ENCODE data around the gene SPOP. TPM values are rescaled to one million over a fixed set of nuclear protein-coding genes. Genes with fewer than 3 reads are reported as not detected.
"Not testable (repeated sequence)": the region's sequence is repeated elsewhere in the genome, so short reads cannot be mapped to it uniquely, and the experiment has no call there.

SPOP gene
- total RNA-seq, 3 donors from 2014 or later = 61.4 to 78.1 (median 71.9) TPM

DNA sequence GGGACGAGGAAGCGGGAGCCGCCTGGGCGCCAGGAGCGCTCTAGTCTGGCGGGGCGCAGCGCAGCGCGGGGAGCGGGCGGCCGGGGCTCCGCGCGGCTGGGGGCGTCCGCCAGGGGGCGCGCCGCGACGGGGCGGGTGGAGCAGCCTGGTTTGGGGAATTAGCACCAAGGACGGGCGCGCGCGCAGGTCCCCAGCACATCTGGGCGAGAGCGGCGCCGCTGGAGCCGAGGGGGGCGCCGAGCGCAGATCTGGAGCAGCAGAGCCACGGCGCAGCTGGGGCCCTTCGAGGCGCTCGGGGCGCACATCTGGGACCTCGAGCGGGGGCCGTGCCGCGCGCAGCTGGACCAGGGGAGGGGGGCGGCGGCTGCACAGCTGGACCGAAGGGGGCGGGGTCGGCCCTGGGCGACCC, 102.2 kb downstream of the SPOP start, which contains the start of gene NXPH3:
Gene NXPH3 (plus strand): TSS at position 193 of the 409 bp plus-strand sequence. CDS start 349 bp downstream, outside the sequence.
- ATAC-seq (peak; percentile 83 to 88), DNase-seq (peak; percentile 57)
- H3K36me3 Mint-ChIP-seq (ENCODE audit: insufficient read depth) = no peaks in the 10 kb centered on the region
- H3K4me1 Mint-ChIP-seq (ENCODE audit: low read depth) = peaks cover 4% of the 10 kb centered on the region
- peak within 1 kb of the TSS; percentile 65 for H3K4me3 Mint-ChIP-seq
- peaks cover 53% of the 10 kb centered on the region for H3K27me3 Mint-ChIP-seq (ENCODE audit: low read depth)
- H3K9me3 Mint-ChIP-seq = no peaks in the 10 kb centered on the region

DNA sequence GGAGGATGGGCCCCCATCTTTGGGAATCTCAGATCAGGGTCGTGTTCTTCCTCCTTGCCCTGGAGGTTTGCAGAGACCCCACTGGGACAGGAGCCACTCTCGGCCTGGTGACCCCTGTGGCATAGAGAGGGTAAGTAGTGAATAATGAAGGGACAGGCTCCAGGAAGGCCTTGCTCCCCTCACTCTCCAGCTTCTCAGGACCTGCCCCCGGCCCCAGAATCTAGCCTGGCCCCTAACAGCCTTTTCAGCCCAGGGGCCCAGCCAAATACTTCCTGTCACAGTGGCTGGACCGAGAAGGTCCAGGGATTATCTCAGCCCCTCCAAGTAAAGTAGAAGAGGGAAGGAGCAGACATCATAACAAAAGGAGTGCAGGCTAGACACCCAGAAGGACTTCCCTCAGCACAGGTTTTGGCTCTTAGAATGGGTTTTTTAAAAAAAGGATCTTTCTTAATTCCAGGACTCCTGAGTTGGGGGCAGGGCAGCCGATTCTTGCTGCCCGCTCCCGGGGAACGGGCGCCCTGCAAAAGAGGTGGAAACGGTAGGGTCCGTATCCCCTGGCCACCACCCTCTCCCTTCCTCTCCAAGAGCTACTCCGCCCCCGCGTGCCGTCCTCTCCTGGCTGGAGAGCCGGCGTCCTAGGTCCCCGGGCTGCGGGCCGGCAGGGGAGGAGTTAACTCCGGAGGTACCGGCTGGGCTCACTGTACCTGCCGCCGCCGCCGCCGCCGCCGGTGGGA, 102.8 kb downstream of the SPOP start:
- H3K27me3 Mint-ChIP-seq (ENCODE audit: low read depth) = peaks cover 53% of the 10 kb centered on the region

DNA sequence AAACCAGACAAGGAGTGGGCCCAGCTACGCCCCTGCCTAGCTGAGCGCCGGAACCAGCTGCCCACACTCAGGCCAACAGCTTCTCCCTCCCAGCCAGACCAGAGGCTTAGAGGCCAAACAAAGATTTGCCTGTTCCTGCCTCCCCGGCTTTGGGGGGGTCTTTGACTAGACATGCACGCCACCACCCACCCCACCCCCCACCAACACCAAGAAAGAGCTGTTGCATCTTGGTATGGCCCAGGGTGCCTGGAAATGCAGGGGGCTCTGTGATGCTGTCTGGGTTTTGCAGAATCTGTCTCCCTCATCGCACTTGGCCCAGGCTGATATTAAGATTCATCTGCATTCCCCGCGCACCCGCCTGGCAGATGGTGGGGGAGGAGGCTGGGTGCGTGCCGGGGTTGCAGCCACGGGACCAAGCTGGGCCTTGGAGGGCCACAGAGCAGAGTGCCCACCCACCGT, 103.5 kb downstream of the SPOP start:
- Mint-ChIP-seq H3K9me3 (no peaks in the 10 kb centered on the region), H3K27me3 (ENCODE audit: low read depth) (peaks cover 51% of the 10 kb centered on the region), H3K36me3 (ENCODE audit: insufficient read depth) (no peaks in the 10 kb centered on the region), H3K4me1 (ENCODE audit: low read depth) (peaks cover 4% of the 10 kb centered on the region), H3K4me3 (no peak overlapping the region)
- DNase-seq (no peak), ATAC-seq (no peak)

More for the DNA sequence above, 102.8 kb downstream of the SPOP start:
- no peak for ATAC-seq
- DNase-seq = no peak
- Mint-ChIP-seq H3K9me3 (no peaks in the 10 kb centered on the region), H3K36me3 (ENCODE audit: insufficient read depth) (no peaks in the 10 kb centered on the region), H3K4me3 (no peak overlapping the region), H3K4me1 (ENCODE audit: low read depth) (peaks cover 4% of the 10 kb centered on the region)

GRCh38 chr17:49573510-49574322, 104.2 kb downstream of the SPOP start:
- Mint-ChIP-seq H3K36me3 (ENCODE audit: insufficient read depth) (no peaks in the 10 kb centered on the region), H3K4me3 (no peak overlapping the region), H3K9me3 (no peaks in the 10 kb centered on the region), H3K27me3 (ENCODE audit: low read depth) (peaks cover 47% of the 10 kb centered on the region), H3K4me1 (ENCODE audit: low read depth) (peaks cover 4% of the 10 kb centered on the region)
- DNase-seq (no peak), ATAC-seq (no peak)

DNA sequence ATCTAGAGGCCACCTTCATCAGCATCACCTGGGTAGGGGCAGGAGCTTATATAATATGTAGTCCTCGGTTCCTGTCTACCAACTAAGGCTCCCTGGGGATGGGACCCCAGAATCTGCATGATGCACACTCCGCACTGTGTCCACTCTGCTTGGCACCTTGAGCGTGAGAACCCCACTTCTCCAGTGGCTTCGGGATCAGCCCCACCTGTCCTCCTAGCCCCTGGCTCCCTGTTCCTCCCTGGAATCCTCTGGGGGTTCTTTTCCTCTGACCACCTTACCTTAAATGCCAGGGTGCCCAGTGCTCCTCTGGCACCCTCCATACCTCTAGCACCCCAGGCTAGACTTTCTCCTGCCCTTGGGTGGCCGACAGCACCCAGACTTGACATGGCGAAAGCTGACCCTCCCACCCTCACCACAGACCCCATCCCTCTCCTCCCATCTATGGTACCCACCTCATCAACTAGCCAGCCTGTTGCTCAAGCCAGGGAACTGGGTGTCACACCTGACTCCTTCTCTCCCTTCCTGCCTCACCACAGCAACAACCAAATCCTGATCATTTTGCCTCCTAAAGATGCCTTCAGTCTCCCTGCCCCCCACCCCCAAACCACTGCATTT, 105.0 kb downstream of the SPOP start:
- no peak for ATAC-seq
- no peak for DNase-seq
- Mint-ChIP-seq H3K36me3 (ENCODE audit: insufficient read depth) (no peaks in the 10 kb centered on the region), H3K4me3 (no peak overlapping the region), H3K27me3 (ENCODE audit: low read depth) (peaks cover 41% of the 10 kb centered on the region), H3K4me1 (ENCODE audit: low read depth) (peaks cover 10% of the 10 kb centered on the region), H3K9me3 (no peaks in the 10 kb centered on the region)

DNA sequence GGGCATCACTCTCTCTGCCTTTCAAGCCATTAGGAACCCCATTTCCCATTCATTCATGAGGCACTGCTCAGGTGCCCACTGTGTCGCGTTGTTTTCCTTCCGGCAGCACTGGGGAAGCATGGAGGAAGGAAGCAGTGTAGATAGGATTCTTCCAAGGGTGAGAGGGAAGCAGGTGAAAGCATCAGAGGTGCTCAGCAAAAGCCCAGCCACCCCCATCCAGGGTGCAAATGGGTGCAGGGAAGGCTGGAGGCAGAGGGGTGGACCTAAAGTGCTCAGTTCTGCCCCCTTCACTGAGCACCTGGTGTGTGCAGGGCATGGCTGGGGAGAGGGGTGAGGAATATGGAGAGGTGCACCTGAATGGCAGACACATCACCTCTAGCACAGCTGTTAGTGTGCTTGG, 105.7 kb downstream of the SPOP start:
- H3K4me3 Mint-ChIP-seq = no peak overlapping the region
- no peaks in the 10 kb centered on the region for H3K36me3 Mint-ChIP-seq (ENCODE audit: insufficient read depth)
- H3K4me1 Mint-ChIP-seq (ENCODE audit: low read depth) = peaks cover 13% of the 10 kb centered on the region
- DNase-seq = no peak
- no peaks in the 10 kb centered on the region for H3K9me3 Mint-ChIP-seq
- ATAC-seq = no peak
- H3K27me3 Mint-ChIP-seq (ENCODE audit: low read depth) = peaks cover 38% of the 10 kb centered on the region

DNA sequence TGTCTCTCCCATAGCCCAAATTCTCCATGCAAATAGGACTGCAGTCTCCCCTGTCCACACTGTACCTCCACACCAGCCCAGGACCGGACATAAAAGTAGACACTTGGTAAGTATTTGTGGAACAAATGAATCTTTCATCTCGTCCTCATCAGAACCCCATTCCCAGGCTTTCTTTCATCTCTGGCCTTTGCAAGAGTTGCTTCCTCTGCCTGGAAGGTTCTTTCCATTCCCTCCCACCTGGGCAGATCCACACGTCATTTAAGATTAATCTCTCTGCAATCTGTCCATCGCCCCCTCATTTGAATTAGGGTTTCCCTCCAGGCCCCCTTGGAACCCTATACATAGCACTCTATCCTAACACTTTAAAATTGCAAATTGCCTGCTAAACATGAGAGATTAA, 106.1 kb downstream of the SPOP start:
- no peak overlapping the region for H3K4me3 Mint-ChIP-seq
- ATAC-seq (no peak), DNase-seq (no peak)
- H3K36me3 Mint-ChIP-seq (ENCODE audit: insufficient read depth) = no peaks in the 10 kb centered on the region
- H3K4me1 Mint-ChIP-seq (ENCODE audit: low read depth) = peaks cover 11% of the 10 kb centered on the region
- no peaks in the 10 kb centered on the region for H3K9me3 Mint-ChIP-seq
- peaks cover 35% of the 10 kb centered on the region for H3K27me3 Mint-ChIP-seq (ENCODE audit: low read depth)

GRCh38 chr17:49571283-49571682, 106.6 kb downstream of the SPOP start:
- no peak for DNase-seq
- ATAC-seq = no peak
- H3K36me3 Mint-ChIP-seq (ENCODE audit: insufficient read depth) = no peaks in the 10 kb centered on the region
- peaks cover 11% of the 10 kb centered on the region for H3K4me1 Mint-ChIP-seq (ENCODE audit: low read depth)
- H3K27me3 Mint-ChIP-seq (ENCODE audit: low read depth) = peaks cover 34% of the 10 kb centered on the region
- H3K4me3 Mint-ChIP-seq = no peak overlapping the region
- no peaks in the 10 kb centered on the region for H3K9me3 Mint-ChIP-seq

DNA sequence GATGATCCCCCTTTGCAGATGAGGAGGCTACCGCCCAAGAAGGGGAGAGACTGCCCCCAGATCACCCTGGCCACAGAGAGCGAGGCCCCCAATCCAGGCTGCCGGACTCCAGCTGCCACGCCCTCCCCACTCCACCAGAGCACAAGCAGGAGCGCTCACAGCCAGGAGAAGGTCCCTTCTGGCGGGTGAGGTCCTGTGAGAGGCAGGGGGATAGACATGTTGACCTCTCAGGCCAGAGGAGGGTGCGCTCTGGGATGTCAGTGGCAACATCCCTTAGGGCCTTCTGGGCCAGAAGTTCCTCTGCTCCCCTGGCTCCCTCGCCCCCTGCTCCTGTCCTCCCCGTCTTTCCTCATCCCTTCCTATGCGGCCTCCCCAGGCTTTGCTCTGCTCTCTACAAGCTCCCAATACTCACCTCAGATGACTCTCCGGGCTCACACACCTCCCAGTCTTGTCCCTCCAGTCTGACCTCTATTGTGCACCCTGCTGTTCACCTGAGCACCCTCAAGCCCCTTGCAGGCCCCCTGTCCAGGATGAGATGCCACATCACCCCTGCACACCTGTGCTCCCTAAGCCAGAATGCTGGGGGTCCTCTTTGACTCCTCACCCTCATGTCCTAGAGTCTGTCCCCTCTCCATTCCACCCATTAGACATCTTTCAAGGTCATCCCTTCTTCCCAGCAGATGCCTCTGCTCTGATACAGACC, 107.2 kb downstream of the SPOP start:
- H3K4me3 Mint-ChIP-seq = peak overlapping the region; percentile 91
- no peak for DNase-seq
- peaks cover 33% of the 10 kb centered on the region for H3K27me3 Mint-ChIP-seq (ENCODE audit: low read depth)
- H3K9me3 Mint-ChIP-seq = no peaks in the 10 kb centered on the region
- no peak for ATAC-seq
- peaks cover 14% of the 10 kb centered on the region for H3K4me1 Mint-ChIP-seq (ENCODE audit: low read depth)
- H3K36me3 Mint-ChIP-seq (ENCODE audit: insufficient read depth) = no peaks in the 10 kb centered on the region

- not testable (repeated sequence) for H3K4me3 Mint-ChIP-seq; ATAC-seq; DNase-seq; H3K9me3 Mint-ChIP-seq; H3K36me3 Mint-ChIP-seq (ENCODE audit: insufficient read depth)
- peaks cover 15% of the 10 kb centered on the region for H3K4me1 Mint-ChIP-seq (ENCODE audit: low read depth)
- peaks cover 22% of the 10 kb centered on the region for H3K27me3 Mint-ChIP-seq (ENCODE audit: low read depth)
Measured at GRCh38 chr17:49568695-49569047, 109.2 kb downstream of the SPOP start.

DNA sequence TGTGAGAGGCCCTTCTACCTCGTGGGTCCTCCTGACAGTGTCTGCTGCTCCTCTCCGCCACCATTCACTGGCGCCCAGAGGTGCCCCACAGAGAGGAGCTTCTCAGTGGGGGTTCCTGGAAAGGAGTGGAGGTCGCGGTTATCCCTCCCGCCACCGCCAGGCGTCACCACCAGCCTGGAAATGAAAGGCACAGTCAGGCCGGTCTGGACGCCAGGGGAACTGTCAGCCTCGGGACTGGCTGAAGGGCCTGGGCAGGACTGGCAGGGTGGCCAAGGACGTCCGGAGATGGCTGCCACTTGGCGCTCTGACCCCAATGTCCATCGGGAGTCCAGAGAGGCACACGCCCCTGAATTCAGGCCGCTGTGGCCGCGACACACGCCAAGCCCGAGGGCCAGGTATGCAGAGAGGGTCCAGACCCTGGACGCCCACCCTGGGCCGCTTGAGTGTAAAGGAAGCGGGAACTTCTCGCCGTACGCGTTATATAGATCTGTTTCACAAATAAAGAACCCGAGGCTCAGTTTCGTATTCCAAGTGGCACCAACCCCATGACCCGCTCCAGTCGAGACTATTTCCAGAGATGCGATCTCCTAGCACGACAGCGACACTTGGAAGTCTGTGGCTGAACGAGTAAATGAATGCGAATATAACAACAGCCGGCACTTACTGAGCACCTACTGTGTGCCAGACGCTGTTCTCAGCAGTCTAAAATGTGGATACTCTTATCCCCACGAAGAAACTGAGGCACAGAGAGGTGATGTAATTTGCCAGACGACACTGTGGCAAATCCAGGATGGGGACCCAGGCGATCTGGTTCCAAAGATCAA, 109.8 kb downstream of the SPOP start:
- H3K36me3 Mint-ChIP-seq (ENCODE audit: insufficient read depth) = no peaks in the 10 kb centered on the region
- DNase-seq = peak; percentile 82
- peaks cover 16% of the 10 kb centered on the region for H3K27me3 Mint-ChIP-seq (ENCODE audit: low read depth)
- no peaks in the 10 kb centered on the region for H3K9me3 Mint-ChIP-seq
- H3K4me1 Mint-ChIP-seq (ENCODE audit: low read depth) = peaks cover 15% of the 10 kb centered on the region
- peak; percentile 58 to 61 for ATAC-seq
- H3K4me3 Mint-ChIP-seq = peak overlapping the region; percentile 57

DNA sequence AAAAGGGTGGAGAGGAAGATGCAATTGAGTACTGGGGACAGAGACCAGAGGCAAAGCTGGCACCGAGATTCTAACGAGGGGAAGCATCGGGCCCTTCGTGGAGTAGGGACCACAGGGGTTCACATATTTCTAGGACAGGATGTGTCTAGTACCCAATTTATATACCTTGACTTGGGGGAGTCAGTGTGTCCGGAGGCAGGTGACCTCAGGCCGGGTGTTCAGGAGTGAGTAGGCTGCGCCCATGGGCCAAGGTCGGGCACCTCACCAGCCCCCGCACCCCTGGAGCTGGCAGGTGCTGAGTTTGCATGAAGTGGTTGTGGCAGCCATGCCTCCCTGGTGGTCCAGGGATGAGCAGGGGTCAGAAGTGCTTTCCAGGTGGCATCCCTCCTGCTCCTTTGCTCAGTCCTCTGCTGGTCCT, 110.8 kb downstream of the SPOP start:
- Mint-ChIP-seq H3K9me3 (no peaks in the 10 kb centered on the region), H3K4me1 (ENCODE audit: low read depth) (peaks cover 15% of the 10 kb centered on the region), H3K36me3 (ENCODE audit: insufficient read depth) (no peaks in the 10 kb centered on the region), H3K27me3 (ENCODE audit: low read depth) (peaks cover 16% of the 10 kb centered on the region), H3K4me3 (no peak overlapping the region)
- no peak for ATAC-seq
- no peak for DNase-seq

DNA sequence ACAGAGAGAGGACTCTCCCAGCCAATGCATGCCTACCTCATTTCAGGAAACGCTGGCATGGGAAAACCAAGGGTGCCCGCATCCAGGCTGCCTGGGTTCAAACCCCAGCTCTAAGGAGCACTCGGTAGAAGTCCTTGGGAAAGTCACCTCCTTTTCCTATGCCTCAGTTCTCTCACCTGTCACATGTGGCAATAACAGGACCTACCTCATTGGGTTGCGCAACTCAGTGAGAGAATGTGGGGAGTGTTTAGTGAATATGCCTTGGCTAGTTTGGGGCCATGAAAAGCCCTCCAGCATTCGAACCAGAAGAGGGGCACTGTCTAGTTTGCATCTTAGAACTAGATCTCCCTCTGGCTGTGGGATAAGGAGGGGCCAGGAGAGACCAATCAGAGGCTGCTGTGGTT, 111.2 kb downstream of the SPOP start:
- no peaks in the 10 kb centered on the region for H3K36me3 Mint-ChIP-seq (ENCODE audit: insufficient read depth)
- no peak for ATAC-seq

More for the DNA sequence above, 111.2 kb downstream of the SPOP start:
- Mint-ChIP-seq H3K4me3 (no peak overlapping the region), H3K27me3 (ENCODE audit: low read depth) (peaks cover 15% of the 10 kb centered on the region), H3K4me1 (ENCODE audit: low read depth) (peaks cover 15% of the 10 kb centered on the region), H3K9me3 (no peaks in the 10 kb centered on the region)
- DNase-seq = no peak
